CD4-positive, alpha-beta T cell treated with Interferon gamma for 1 hour (primary cell): ENCODE results near the gene CORO7.

ENCODE experiments used
- DNase-seq: peaks from one replicate; pipeline ENCODE4 v3.0.0-alpha.2; 2020

The CORO7 gene

GRCh38 chr16:4370570-4371356 is 45.6 kb downstream of the CORO7 start:
- DNase-seq, result no peak

- DNase-seq, result no peak
These were observed 46.2 kb downstream of the CORO7 start for GRCh38 chr16:4370151-4370550.

- DNase-seq, result no peak
These were observed 47.2 kb downstream of the CORO7 start for GRCh38 chr16:4369007-4369733.

GRCh38 chr16:4367393-4367856 is 49.0 kb downstream of the CORO7 start:
- DNase-seq, result no peak

- no peak for DNase-seq
These were observed 50.4 kb downstream of the CORO7 start for GRCh38 chr16:4366016-4366415.

GRCh38 chr16:4365615-4366014 is 50.8 kb downstream of the CORO7 start:
- no peak for DNase-seq

- DNase-seq, result peak; percentile 59
These were observed 51.4 kb downstream of the CORO7 start for GRCh38 chr16:4365014-4365406.

GRCh38 chr16:4364196-4365013 is 52.0 kb downstream of the CORO7 start:
- DNase-seq, result peak; percentile 17

GRCh38 chr16:4362476-4363135 is 53.8 kb downstream of the CORO7 start:
- DNase-seq, result no peak

GRCh38 chr16:4361944-4362311 is 54.5 kb downstream of the CORO7 start:
- DNase-seq, result no peak

GRCh38 chr16:4361033-4361943 is 55.1 kb downstream of the CORO7 start:
- DNase-seq, result no peak

- DNase-seq, result no peak
These were observed 55.8 kb downstream of the CORO7 start for GRCh38 chr16:4360538-4361021.

- DNase-seq, result no peak
These were observed 56.5 kb downstream of the CORO7 start for GRCh38 chr16:4359914-4360313.

GRCh38 chr16:4358831-4359561 is 57.4 kb downstream of the CORO7 start:
- DNase-seq, result peak; percentile 50

- no peak for DNase-seq
These were observed 58.2 kb downstream of the CORO7 start for GRCh38 chr16:4358236-4358635.

- no peak for DNase-seq
These were observed 59.6 kb downstream of the CORO7 start for GRCh38 chr16:4356820-4357219.

- DNase-seq, result no peak
These were observed 61.6 kb downstream of the CORO7 start for GRCh38 chr16:4354512-4355409.

- DNase-seq, result no peak
These were observed 62.7 kb downstream of the CORO7 start for GRCh38 chr16:4353675-4354074.

- DNase-seq, result no peak
These were observed 63.6 kb downstream of the CORO7 start for GRCh38 chr16:4352843-4353242.

- no peak for DNase-seq
These were observed 64.5 kb downstream of the CORO7 start for GRCh38 chr16:4351880-4352279.
